HS-5 (cell line): ENCODE results near the gene FLNB.

Experiments
- DNase-seq: peaks from one replicate; pipeline ENCODE4 v3.0.0-alpha.2; 2012; ENCODE audit warnings: low read depth

Gene FLNB

DNA sequence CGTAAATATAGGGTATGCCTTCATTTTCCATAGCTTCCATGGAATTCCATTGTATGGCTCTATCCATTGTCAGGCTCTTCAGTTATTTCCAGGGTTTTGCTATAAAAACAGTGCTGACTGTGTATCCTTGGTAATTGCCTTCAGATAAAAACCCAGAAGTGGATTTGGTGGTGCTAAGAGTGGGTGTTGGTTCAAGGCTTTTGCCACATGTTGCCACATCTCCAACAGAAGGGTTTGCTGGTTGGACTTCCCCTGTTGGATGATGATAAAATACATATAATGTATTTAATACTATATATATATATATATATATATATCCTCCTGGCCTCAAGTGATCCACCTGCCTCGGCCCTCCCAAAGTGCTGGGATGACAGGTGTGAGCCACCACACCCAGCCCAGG, 97.8 kb downstream of the FLNB start:
- DNase-seq: no peak

DNA sequence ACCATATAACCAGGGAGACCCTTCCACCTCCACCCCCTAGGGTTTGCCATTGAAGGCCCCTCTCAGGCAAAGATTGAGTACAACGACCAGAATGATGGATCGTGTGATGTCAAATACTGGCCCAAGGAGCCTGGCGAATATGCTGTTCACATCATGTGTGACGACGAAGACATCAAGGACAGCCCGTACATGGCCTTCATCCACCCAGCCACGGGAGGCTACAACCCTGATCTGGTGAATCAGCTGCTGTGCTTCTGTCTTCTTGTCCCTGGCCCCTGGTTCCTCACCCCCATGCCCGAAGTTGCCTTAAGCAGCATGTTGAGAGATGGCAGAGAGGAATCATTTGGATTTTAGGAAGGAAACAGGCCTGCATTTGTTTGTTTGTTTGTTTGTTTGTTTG, 98.4 kb downstream of the FLNB start:
- DNase-seq: no peak

DNA sequence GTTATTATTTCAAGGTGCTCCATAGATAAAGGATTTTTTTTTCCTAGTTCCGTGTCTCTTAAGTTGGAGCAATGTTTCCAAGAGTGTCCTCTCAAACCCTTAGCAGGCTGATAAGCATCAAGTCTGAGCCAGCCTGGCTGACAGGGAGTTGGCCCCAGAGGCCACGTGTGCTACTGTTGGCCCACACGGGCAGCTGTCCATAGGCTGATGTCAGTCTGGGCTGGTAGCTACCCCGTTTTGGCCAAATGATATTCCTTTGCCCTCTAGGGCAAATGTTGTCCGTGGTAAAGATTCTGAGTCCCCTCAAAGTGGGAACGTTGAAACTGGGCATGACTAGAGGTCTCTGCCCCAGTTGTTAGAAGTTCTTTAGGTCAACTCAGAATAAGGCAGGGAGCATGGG, 99.4 kb downstream of the FLNB start:
- no peak for DNase-seq

DNA sequence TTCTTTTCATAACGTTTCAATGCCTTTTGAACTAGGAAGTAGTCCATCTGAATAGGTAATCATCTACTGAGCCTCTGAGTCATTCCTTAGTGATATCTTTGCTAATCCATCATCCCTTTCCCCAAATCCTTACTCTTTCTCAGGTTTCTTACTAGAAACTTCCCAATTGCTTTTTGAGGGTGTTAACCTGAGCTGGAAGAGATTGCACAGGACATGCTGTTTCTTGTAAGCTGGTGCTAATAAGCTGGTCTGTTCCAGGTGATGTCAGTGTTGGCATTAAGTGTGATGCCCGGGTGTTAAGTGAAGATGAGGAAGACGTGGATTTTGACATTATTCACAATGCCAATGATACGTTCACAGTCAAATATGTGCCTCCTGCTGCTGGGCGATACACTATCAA, 101.5 kb downstream of the FLNB start:
- no peak for DNase-seq

DNA sequence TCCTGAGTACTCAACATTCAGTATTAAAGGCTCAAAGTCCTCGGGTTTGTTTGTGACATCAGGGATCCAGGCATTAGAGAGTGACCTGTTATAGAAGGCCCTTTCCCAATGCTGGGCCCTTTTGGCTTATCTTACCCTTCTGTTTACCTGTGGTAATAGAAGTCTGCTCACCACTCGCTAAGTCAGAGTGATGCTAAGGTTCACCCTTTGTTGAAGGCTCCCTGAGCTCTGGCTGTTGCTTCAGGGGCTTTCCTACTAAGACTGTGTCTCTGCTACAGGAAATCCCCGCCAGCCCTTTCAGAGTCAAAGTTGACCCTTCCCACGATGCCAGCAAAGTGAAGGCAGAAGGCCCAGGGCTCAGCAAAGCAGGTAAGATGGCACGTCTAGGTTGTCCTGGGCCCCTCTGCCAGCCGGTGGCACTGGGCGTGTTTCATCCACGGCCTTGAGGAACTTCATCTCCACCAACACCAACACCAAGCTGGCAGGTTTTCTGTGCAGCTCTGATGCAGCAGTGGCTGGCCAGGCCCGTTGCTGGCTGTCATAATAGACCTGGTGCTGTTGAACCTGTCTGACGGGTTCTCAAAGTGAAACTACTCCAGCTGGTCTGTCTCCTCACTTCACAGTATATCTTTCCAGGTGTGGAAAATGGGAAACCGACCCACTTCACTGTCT, 103.4 kb downstream of the FLNB start:
- no peak for DNase-seq

DNA sequence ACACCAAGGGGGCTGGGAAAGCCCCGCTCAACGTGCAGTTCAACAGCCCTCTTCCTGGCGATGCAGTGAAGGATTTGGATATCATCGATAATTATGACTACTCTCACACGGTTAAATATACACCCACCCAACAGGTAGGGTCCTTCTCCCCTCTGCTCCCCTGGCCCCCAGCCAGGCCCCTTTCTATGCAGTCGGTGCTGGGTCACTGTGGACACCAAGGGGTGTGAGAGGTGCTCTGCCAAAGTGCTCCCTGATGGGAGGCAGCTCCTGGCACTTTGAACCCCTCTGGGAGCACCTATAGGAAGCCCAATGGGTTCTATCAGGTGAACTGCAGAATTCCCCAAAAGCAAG, 103.9 kb downstream of the FLNB start:
- DNase-seq: no peak

DNA sequence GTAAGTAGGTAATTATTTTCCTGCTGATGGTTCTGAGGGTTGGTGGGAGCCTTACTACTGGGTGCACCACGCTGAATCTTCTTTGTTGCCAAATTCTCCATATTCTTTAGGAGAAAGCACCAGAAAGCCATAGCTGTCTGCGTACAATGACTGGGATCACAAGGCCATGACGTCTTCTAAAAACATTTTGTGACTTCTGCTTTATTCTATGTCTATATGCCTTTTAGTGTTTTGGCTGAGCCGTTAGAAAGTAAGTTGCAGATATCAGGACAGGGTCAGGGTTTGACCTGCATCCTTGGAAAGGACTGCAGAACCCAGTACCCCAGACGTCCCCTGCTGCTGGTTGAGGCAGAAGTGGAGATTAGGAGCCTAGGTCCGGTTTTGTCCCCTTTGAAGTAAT, 107.0 kb downstream of the FLNB start:
- no peak for DNase-seq

DNA sequence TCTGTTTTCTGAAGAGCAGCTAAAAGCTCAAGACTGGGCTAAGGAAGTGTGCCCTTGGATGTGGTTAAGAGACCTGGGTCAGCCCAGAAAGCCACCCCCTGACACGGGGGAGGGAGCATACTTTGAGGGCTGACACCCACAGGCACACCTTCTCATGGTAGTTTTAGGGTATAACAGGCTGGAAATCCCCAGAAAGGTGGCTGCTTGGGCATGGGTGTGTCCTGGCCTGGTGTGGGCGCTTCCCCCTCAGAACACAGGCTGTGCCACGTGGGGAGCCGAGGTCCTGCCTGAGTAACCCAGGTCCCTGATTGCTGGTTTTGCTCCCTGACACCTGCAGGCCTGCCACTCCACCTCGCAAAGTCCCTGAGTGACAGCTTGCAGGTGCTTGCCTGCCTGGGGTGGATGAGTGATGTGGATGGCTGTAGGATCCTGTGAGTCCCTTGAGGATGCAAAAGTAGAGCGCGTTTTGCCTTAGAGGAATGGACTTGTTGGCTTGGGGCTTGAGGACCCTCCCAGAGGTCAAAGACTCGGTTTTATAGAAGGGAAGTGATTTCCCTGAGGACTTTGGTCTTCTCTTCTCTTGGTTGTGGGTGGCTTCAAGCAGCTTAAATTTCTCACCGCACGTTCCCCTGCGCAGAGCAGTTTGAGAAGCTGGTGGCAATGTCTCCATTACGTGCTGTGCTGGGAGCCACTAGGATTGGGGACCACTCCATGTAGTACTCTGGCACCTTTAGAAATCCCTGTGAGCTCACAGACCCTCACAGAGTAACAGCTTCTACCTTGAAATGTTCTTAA, 108.1 kb downstream of the FLNB start:
- no peak for DNase-seq

DNA sequence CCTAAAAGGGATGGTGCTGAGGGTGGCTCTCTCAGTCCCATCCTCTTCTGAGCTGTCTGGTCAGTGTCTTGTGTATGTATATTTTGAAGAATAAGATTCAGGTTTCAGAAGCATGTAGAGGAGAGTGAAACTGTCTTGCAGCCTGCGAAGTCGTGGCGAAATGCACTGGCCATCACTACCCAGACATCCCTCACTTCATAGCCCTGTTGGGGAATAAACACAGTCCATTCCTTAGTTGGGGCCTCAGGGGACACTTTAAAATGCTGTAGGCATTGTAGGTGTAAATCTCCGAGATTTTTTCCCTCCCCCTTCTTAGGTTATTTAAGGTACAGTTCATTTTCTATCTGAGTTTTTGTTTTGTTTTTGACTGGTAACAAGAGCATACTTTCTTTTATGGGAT, 108.8 kb downstream of the FLNB start:
- no peak for DNase-seq

DNA sequence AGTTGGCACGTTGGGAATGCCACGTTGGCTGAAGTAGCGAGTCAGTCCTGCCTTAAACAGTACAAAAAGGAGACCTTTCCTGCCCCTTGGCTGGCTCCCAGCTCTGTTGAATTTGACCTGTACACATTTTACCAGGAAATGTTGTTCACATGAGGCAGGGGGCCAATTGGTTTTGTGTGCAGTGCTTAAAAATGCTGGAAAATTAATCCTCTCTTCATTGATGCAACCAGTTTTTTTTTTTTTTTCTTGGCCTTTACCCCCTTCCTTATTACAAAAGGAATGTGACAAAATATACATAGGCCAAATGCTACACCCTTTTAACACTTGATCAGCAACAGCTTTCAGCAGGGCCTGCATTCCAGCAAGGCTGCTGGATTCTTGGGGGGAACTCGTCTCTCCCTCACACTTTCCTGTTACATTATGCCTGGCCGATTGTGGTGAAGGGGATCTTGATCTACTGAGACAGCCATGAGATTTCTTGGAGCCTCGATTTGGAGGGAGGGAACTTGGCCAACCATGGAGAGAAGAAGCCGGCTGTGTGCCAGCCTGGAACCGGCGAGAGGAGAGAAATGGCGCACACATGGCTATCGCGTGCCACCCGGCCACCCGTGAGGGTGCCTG, 109.4 kb downstream of the FLNB start:
- no peak for DNase-seq

DNA sequence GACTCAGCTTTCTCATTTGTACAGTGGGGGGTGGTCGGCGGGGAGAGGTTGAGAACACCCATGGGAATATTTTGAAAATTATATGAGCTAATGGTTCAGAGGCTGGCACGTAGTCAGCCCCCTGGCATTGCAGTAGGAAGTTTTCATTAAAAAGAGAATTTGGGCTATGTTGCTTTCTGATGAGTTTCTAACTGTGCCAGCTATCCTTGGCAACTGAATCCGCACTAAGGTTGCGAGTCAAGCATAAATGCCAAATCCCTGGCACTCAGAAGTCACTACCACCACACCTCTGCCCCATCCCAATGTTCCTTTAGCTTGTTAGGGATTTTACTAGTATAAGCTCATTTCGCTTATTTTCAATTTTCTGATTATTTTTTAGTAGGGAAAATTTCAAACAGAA, 111.0 kb downstream of the FLNB start:
- DNase-seq: no peak

DNA sequence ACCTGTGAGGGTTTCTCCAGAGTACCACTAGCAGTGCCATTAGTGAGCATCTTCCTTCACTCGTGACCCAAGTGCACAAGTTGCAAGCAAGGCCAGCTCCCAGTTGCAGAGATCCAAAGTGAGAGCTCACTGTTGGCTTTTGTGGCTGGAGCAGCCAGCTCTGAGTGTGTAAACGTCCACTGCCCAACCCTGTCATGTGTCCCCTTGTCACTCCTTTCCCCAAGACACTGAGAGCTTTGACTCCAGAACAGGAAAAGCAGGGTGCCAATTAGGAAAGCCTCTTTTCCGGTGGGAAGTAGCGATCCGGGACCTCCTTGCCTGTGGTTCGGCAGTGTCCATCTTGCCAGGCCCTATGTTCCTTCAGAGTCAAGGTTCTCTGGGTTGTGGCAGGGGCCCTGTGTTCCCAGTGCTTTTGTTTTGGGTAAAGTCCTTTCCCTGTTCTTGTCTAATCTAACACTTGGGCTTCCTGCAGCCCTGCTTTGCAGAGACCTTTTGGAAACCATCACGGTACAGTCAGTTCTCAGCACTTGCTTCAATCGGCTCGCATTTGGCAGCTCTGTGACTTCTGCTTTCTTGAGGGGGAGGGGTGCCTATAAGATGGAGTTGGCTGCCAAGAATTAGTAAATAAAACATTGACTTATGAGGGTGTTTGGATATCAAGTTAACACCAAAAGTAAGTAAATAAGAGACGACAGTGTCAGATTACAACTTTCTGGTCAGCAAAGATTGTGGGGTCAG, 112.0 kb downstream of the FLNB start:
- no peak for DNase-seq

DNA sequence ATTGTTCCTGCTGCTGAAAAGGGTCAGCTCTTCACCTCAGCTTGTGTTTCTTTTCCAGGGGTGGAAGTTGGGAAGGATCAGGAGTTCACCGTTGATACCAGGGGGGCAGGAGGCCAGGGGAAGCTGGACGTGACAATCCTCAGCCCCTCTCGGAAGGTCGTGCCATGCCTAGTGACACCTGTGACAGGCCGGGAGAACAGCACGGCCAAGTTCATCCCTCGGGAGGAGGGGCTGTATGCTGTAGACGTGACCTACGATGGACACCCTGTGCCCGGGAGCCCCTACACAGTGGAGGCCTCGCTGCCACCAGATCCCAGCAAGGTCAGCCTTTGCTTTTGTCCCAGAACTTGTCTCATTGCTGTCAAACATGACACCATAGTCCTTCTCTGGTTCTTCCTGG, 113.0 kb downstream of the FLNB start:
- no peak for DNase-seq

DNA sequence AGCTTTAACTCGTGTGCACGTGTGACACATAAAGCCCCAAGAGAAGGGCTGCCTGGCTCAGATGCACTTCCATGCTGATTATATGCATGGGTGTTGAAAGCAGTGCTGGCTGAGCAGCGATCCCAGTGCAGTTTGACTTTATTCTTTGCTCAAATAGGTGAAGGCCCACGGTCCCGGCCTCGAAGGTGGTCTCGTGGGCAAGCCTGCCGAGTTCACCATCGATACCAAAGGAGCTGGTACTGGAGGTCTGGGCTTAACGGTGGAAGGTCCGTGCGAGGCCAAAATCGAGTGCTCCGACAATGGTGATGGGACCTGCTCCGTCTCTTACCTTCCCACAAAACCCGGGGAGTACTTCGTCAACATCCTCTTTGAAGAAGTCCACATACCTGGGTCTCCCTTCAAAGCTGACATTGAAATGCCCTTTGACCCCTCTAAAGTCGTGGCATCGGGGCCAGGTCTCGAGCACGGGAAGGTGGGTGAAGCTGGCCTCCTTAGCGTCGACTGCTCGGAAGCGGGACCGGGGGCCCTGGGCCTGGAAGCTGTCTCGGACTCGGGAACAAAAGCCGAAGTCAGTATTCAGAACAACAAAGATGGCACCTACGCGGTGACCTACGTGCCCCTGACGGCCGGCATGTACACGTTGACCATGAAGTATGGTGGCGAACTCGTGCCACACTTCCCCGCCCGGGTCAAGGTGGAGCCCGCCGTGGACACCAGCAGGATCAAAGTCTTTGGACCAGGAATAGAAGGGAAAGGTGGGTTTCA, 114.9 kb downstream of the FLNB start:
- DNase-seq: no peak

DNA sequence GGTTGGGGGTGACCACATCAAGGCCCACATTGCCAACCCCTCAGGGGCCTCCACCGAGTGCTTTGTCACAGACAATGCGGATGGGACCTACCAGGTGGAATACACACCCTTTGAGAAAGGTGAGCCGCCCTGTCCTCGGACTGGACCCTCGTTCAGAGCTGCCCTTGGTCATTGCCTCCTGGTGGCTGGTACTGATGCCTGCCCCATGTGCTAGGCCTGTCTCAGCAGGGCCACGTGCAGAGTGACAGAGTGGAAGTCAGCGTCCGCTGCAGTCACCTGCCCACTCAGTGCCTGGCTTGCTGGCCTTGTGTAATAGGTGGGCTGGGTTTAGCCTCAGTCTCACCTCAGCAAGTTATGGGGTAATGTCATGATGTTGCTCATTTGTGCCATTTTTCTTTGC, 116.2 kb downstream of the FLNB start:
- DNase-seq: no peak

DNA sequence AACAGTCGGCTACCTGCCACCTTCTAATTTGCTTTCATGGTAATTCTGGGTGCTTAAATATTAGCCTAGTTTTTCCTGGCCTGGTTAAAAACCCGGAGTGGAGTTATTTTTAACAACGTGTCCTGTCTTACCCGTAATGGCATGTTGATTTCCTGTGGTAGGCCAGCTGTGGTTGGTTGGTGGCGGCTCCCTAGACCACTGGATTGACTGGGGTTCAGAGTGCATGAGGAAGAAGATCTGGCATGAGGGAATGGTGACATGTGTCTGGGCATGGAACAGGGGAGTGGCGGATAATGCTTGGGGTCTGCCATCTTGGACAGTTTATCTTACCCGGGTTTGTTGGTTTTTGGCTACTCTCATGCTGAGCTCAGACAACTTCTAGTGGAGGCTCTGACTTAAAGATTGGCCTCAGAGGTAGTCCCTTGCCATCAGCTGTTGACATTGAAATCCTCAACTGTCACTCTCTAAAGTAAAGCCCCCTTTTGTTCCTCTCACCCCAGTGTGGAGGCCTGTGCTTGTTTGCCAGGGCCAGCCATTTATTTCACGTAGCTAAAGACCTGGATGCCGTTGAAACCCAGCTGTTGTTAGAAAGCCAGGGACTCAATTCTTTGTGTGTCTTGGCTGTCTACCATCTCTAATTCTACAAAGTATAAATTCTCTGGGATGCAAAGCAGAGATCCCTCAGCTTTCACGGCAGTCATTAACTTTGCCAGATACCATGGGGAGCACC, 121.0 kb downstream of the FLNB start:
- no peak for DNase-seq

DNA sequence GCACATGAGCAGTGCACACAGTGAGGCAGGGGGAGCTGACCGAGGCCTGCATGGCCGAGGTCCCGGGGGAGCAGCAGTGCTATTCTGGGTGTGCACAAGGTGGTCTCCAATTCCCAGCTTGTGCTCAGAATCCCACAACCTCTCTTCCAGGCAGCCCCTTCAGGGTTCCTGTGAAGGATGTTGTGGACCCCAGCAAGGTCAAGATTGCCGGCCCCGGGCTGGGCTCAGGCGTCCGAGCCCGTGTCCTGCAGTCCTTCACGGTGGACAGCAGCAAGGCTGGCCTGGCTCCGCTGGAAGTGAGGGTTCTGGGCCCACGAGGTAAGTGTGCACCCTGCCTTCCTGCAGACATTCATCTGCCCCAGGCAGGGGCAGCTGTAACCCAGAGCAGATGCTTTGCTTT, 122.4 kb downstream of the FLNB start:
- DNase-seq: no peak

DNA sequence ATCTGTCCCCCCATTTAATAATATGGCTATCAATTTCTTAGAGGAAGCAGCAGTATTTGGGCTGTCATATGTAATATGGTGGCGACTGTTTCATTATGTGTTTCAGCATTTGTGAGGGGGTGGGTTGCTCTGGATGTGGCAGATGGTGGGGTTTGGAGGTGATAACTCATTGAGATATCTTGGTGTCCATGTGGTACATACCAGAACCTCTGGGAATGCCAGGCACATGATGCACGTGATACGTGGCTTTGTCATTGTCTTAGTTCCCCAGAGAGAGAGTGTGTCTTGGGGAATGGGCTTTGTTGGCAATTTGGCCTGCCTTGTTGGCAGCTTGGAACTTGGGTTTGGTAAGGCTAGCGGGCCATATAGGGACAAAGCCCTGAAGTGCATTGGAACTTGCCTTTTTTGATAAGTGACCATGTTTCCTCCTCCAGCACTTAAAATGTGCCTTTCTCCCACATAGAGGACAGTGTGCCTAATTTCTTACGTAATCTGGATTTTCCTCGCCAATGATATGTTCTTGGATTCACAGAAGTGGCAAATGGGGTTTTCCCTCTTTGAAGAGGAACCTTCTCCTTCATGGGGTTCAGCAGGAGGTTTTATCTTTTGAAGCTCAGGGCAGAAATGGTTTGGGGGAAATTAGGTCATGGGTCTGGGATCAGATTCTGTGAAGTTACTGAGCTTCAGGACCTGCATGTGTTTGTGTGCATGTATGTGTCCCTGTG, 123.0 kb downstream of the FLNB start:
- no peak for DNase-seq

DNA sequence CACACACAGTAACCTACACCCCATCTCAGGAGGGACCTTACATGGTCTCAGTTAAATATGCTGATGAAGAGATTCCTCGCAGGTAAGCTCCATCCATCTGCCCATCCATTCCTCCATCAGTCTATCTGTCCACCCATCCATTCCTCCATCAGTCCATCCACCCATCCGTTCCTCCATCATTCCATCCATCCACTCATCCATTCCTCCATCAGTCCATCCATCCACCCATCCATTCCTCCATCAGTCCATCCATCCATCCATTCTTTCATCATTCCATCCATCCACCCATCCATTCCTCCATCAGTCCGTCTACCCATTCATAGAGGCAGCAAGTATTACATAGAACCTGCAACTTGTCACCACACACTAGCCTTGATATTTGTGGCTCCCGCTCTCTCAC, 124.6 kb downstream of the FLNB start:
- no peak for DNase-seq

DNA sequence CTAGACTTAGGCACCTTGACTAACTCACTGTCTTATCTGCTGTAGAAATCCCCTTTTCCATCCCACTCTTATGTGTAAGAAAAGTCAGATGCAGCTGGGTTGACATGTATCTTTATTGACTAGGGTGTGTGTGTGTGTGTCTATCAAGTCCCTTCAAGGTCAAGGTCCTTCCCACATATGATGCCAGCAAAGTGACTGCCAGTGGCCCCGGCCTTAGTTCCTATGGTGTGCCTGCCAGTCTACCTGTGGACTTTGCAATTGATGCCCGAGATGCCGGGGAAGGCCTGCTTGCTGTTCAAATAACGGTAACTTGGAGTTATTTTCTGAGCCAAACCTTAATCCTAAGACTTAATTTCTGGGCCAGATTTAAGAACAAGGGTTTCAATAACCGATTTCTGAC, 126.2 kb downstream of the FLNB start:
- no peak for DNase-seq
